ENCODE data around the gene OR1F1. TPM values are rescaled to one million over a fixed set of nuclear protein-coding genes. Genes with fewer than 3 reads are reported as not detected.
A peak's percentile ranks its signal among the peaks of the same experiment; 100 is the strongest.

Gene OR1F1
- total and polyA plus RNA-seq, 2 of the 8 experiments (the other 6 are each of a cell fraction or from before 2014, with no cell fraction given): 0.52 to 1.2 TPM

GRCh38 chr16:3182608-3183444 is 5.2 kb upstream of the OR1F1 start (continued):
- no peak for TF ChIP-seq CHD7 (IDR thresholded peaks at IDR 0.05; ENCODE audit: insufficient replicate concordance, low read length)
- TF ChIP-seq RBBP5 (IDR thresholded peaks at IDR 0.05; ENCODE audit: borderline replicate concordance, low read depth, low read length): peak; percentile 91
- TF ChIP-seq CREB1 (IDR thresholded peaks at IDR 0.05): peak; percentile 29
- TF ChIP-seq SIX5 (IDR thresholded peaks at IDR 0.05; ENCODE audit: low read depth, low read length): no peak
- peak; percentile 18; the same call in 1 of the 2 replicates for TF ChIP-seq CEBPB (IDR thresholded peaks at IDR 0.05; ENCODE audit: low read depth, low read length)
- TF ChIP-seq GABPA (IDR thresholded peaks at IDR 0.05; ENCODE audit: borderline replicate concordance, insufficient read depth, low read length): 0 out of 2 replicates have a peak, but pooled peaks have one; percentile 15
- no peak for TF ChIP-seq JUN (IDR thresholded peaks at IDR 0.05; ENCODE audit: low read depth, low read length)
- no peak for TF ChIP-seq BACH1 (IDR thresholded peaks at IDR 0.05; ENCODE audit: low read length)
- peak; percentile 32; the same call in 1 of the 2 replicates for TF ChIP-seq NRF1 (IDR thresholded peaks at IDR 0.05; ENCODE audit: low read depth, low read length)
- peak; percentile 99 for TF ChIP-seq TBP (IDR thresholded peaks at IDR 0.05; ENCODE audit: low read depth, low read length)
